ENCODE results near the gene LOC101059915.
"Not testable (repeated sequence)": the region's sequence is repeated elsewhere in the genome, so short reads cannot be mapped to it uniquely, and the experiment has no call there.

LOC101059915 gene

DNA sequence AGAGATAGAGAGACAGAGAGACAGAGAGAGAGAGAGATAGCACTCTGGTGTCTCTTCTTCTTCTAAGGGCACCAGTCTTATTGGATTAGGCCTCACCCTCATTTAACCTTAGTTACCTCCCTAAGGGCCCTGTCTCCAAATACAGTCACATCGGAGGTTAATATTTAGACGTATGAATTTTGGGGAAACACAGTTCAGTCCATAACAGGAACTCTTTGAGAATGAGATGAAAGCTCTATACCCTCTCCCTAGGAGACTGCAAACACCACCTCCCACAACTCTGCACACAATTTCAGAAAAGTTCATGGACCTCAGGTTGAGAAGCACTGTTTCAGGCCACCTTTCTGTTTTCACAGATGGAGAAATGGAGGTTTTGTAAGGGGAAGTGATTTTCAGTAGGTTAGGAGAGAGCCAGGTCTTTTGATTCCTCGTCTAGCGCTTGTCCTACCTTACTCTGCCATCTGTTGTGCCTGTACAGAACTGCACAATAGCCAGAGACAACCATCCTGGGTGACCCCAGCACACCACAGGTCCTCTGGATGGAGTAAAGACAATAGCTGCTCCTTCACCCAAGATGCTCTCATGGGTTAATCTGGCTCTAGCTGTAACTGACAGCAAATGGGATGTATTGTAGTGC is 16.9 kb upstream of the LOC101059915 start:
- no peaks in the 10 kb centered on the region for H3K27me3 ChIP-seq (ENCODE audit: low read depth, low read length)
- H3K4me3 ChIP-seq (ENCODE audit: low read depth in 1 of 2, low read length in 2 of 2), result no peak overlapping the region
- no peaks in the 10 kb centered on the region for H3K9me3 ChIP-seq (ENCODE audit: control insufficient read depth in 1 of 2, low read length in 2 of 2)
- no peak overlapping the region for H3K27ac ChIP-seq (ENCODE audit: low read length)
- no peaks in the 10 kb centered on the region for H3K36me3 ChIP-seq (ENCODE audit: control insufficient read depth in 1 of 2, insufficient read depth in 2 of 2, low read length in 2 of 2)
- no peaks in the 10 kb centered on the region for H3K4me1 ChIP-seq (ENCODE audit: control insufficient read depth in 1 of 2, insufficient read depth in 2 of 2, low read length in 2 of 2)

DNA sequence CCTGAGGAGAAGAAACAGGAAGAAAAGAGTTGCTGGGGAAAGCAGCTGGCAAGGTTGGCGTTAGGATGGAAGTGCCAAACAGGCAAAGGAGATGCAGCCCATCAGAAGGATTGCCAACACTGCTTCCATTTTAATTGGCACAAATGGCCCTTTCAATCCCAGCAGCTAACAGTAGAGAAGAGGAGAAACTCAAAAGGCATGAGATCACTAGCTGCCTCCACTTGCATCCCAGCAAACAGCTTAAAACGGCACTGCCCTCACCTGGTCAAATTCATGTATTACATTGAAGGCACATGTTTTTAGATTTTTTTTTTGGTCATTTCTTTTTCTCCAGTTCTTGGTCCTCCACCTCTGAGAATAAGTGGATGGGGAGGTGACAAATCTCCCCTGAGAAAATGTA is 14.9 kb upstream of the LOC101059915 start:
- H3K4me1 ChIP-seq (ENCODE audit: control insufficient read depth in 1 of 2, insufficient read depth in 2 of 2, low read length in 2 of 2), result no peaks in the 10 kb centered on the region
- H3K36me3 ChIP-seq (ENCODE audit: control insufficient read depth in 1 of 2, insufficient read depth in 2 of 2, low read length in 2 of 2), result no peaks in the 10 kb centered on the region
- no peak overlapping the region for H3K27ac ChIP-seq (ENCODE audit: low read length)
- no peaks in the 10 kb centered on the region for H3K9me3 ChIP-seq (ENCODE audit: control insufficient read depth in 1 of 2, low read length in 2 of 2)
- no peak overlapping the region for H3K4me3 ChIP-seq (ENCODE audit: low read depth in 1 of 2, low read length in 2 of 2)
- no peaks in the 10 kb centered on the region for H3K27me3 ChIP-seq (ENCODE audit: low read depth, low read length)

GRCh38 chrX:71653344-71653743 is 14.0 kb upstream of the LOC101059915 start:
- Histone ChIP-seq H3K36me3 (ENCODE audit: control insufficient read depth in 1 of 2, insufficient read depth in 2 of 2, low read length in 2 of 2) (no peaks in the 10 kb centered on the region), H3K27me3 (ENCODE audit: low read depth, low read length) (no peaks in the 10 kb centered on the region), H3K4me3 (ENCODE audit: low read depth in 1 of 2, low read length in 2 of 2) (no peak overlapping the region), H3K4me1 (ENCODE audit: control insufficient read depth in 1 of 2, insufficient read depth in 2 of 2, low read length in 2 of 2) (no peaks in the 10 kb centered on the region), H3K9me3 (ENCODE audit: control insufficient read depth in 1 of 2, low read length in 2 of 2) (no peaks in the 10 kb centered on the region), H3K27ac (ENCODE audit: low read length) (no peak overlapping the region)

- H3K9me3 ChIP-seq (ENCODE audit: control insufficient read depth in 1 of 2, low read length in 2 of 2), result no peaks in the 10 kb centered on the region
- H3K36me3 ChIP-seq (ENCODE audit: control insufficient read depth in 1 of 2, insufficient read depth in 2 of 2, low read length in 2 of 2), result no peaks in the 10 kb centered on the region
- no peaks in the 10 kb centered on the region for H3K4me1 ChIP-seq (ENCODE audit: control insufficient read depth in 1 of 2, insufficient read depth in 2 of 2, low read length in 2 of 2)
Measured at GRCh38 chrX:71657267-71657666, 10.1 kb upstream of the LOC101059915 start.

GRCh38 chrX:71659342-71659741 is 8.0 kb upstream of the LOC101059915 start:
- H3K27me3 ChIP-seq (ENCODE audit: low read depth, low read length), result no peaks in the 10 kb centered on the region
- H3K27ac ChIP-seq (ENCODE audit: low read length), result no peak overlapping the region
- H3K36me3 ChIP-seq (ENCODE audit: control insufficient read depth in 1 of 2, insufficient read depth in 2 of 2, low read length in 2 of 2), result no peaks in the 10 kb centered on the region
- H3K4me3 ChIP-seq (ENCODE audit: low read depth in 1 of 2, low read length in 2 of 2), result no peak overlapping the region
- H3K4me1 ChIP-seq (ENCODE audit: control insufficient read depth in 1 of 2, insufficient read depth in 2 of 2, low read length in 2 of 2), result no peaks in the 10 kb centered on the region
- H3K9me3 ChIP-seq (ENCODE audit: control insufficient read depth in 1 of 2, low read length in 2 of 2), result no peaks in the 10 kb centered on the region

More at GRCh38 chrX:71657267-71657666, 10.1 kb upstream of the LOC101059915 start:
- Histone ChIP-seq H3K27ac (ENCODE audit: low read length) (no peak overlapping the region), H3K27me3 (ENCODE audit: low read depth, low read length) (no peaks in the 10 kb centered on the region), H3K4me3 (ENCODE audit: low read depth in 1 of 2, low read length in 2 of 2) (no peak overlapping the region)

DNA sequence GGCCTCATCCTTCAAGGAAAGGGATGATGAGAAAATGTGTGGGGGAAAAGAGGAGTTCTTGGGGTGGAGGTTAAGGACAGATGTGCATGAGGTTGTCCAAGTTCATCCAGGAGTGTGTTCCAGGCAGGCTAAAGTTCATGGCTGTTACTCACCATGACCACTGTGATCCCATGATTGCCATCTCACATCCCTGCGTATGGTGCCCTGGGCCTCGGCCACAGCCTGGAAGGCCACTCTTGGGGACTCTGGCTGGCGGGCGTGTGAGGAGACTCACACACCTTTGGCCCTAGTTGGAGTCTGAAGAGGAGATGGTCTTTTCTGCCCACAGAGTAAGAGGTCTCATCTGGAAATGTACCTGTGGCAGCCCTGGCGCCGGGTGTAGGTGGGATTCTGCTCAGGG is 7.4 kb upstream of the LOC101059915 start:
- Histone ChIP-seq H3K9me3 (ENCODE audit: control insufficient read depth in 1 of 2, low read length in 2 of 2) (no peaks in the 10 kb centered on the region), H3K27ac (ENCODE audit: low read length) (no peak overlapping the region), H3K4me3 (ENCODE audit: low read depth in 1 of 2, low read length in 2 of 2) (no peak overlapping the region), H3K27me3 (ENCODE audit: low read depth, low read length) (no peaks in the 10 kb centered on the region), H3K36me3 (ENCODE audit: control insufficient read depth in 1 of 2, insufficient read depth in 2 of 2, low read length in 2 of 2) (no peaks in the 10 kb centered on the region), H3K4me1 (ENCODE audit: control insufficient read depth in 1 of 2, insufficient read depth in 2 of 2, low read length in 2 of 2) (no peaks in the 10 kb centered on the region)

GRCh38 chrX:71660562-71661416 is 6.6 kb upstream of the LOC101059915 start:
- Histone ChIP-seq H3K4me3 (ENCODE audit: low read depth in 1 of 2, low read length in 2 of 2) (no peak overlapping the region), H3K36me3 (ENCODE audit: control insufficient read depth in 1 of 2, insufficient read depth in 2 of 2, low read length in 2 of 2) (no peaks in the 10 kb centered on the region), H3K4me1 (ENCODE audit: control insufficient read depth in 1 of 2, insufficient read depth in 2 of 2, low read length in 2 of 2) (no peaks in the 10 kb centered on the region), H3K27ac (ENCODE audit: low read length) (no peak overlapping the region), H3K9me3 (ENCODE audit: control insufficient read depth in 1 of 2, low read length in 2 of 2) (no peaks in the 10 kb centered on the region), H3K27me3 (ENCODE audit: low read depth, low read length) (no peaks in the 10 kb centered on the region)

DNA sequence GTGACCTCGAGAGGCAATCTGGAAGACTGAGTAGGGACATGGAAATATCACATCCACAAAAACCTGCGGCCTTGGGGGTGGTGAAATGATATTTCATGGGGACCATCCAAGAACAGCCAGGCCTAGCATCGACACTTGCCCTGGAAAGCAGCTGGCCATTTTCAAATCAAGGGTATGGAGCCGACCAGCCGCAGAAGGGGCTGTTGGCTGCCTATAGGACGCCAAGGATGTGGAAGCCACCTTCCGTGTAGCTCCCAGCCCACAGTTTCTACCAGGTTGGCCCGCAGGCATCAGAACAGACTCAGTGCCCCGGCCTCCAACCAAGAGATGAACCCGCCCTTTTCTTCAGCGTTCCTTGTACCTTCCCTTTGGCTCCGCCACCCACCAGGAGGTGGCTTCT is 5.4 kb upstream of the LOC101059915 start:
- no peaks in the 10 kb centered on the region for H3K27me3 ChIP-seq (ENCODE audit: low read depth, low read length)
- H3K27ac ChIP-seq (ENCODE audit: low read length), result no peak overlapping the region
- H3K4me3 ChIP-seq (ENCODE audit: low read depth in 1 of 2, low read length in 2 of 2), result no peak overlapping the region
- no peaks in the 10 kb centered on the region for H3K9me3 ChIP-seq (ENCODE audit: control insufficient read depth in 1 of 2, low read length in 2 of 2)
- H3K36me3 ChIP-seq (ENCODE audit: control insufficient read depth in 1 of 2, insufficient read depth in 2 of 2, low read length in 2 of 2), result no peaks in the 10 kb centered on the region
- H3K4me1 ChIP-seq (ENCODE audit: control insufficient read depth in 1 of 2, insufficient read depth in 2 of 2, low read length in 2 of 2), result no peaks in the 10 kb centered on the region

DNA sequence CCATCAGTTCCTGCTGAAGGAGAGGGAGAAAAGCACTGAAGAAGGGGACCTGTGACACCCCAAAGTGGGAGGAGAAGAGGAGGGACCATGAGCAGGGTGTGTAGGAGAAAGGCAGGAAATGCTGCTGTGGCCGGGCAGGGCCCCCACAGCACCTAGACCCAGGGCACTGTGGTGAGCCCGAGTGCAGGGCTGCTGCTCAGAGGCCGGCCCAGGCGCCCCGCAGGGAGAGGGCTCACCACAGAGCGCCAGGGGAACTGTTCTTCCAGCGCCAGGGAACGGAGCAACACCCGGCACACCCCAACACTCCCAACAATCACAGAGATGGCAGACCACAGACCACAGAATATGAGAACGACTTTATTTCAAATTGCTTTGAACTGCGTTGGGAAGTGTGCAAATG is 4.7 kb upstream of the LOC101059915 start:
- H3K9me3 ChIP-seq (ENCODE audit: control insufficient read depth in 1 of 2, low read length in 2 of 2); H3K27ac ChIP-seq (ENCODE audit: low read length); H3K4me1 ChIP-seq (ENCODE audit: control insufficient read depth in 1 of 2, insufficient read depth in 2 of 2, low read length in 2 of 2); H3K4me3 ChIP-seq (ENCODE audit: low read depth in 1 of 2, low read length in 2 of 2); H3K36me3 ChIP-seq (ENCODE audit: control insufficient read depth in 1 of 2, insufficient read depth in 2 of 2, low read length in 2 of 2); H3K27me3 ChIP-seq (ENCODE audit: low read depth, low read length): not testable (repeated sequence)

DNA sequence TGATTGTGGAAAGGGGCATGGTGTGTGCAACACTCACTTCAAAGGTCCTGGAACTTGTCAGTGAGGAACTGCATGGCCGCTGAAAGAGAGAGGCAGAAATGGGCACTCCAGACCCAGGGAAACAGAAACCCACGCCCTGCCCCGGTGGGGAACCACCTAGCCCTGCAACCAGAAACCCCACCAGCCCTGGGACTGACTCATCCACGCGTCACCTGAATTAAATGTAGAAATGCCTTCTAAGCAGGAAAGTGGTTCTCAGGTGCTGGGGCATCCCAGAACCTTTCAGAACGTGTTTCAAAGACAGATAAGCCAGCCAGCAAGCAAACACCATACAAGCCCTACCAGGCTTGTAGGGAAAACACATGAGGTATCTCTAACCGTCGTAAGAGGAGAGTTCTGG is 4.1 kb upstream of the LOC101059915 start:
- H3K4me3 ChIP-seq (ENCODE audit: low read depth in 1 of 2, low read length in 2 of 2); H3K4me1 ChIP-seq (ENCODE audit: control insufficient read depth in 1 of 2, insufficient read depth in 2 of 2, low read length in 2 of 2); H3K27me3 ChIP-seq (ENCODE audit: low read depth, low read length); H3K27ac ChIP-seq (ENCODE audit: low read length); H3K9me3 ChIP-seq (ENCODE audit: control insufficient read depth in 1 of 2, low read length in 2 of 2); H3K36me3 ChIP-seq (ENCODE audit: control insufficient read depth in 1 of 2, insufficient read depth in 2 of 2, low read length in 2 of 2): not testable (repeated sequence)

- not testable (repeated sequence) for H3K36me3 ChIP-seq (ENCODE audit: control insufficient read depth in 1 of 2, insufficient read depth in 2 of 2, low read length in 2 of 2); H3K4me1 ChIP-seq (ENCODE audit: control insufficient read depth in 1 of 2, insufficient read depth in 2 of 2, low read length in 2 of 2); H3K9me3 ChIP-seq (ENCODE audit: control insufficient read depth in 1 of 2, low read length in 2 of 2); H3K4me3 ChIP-seq (ENCODE audit: low read depth in 1 of 2, low read length in 2 of 2); H3K27ac ChIP-seq (ENCODE audit: low read length); H3K27me3 ChIP-seq (ENCODE audit: low read depth, low read length)
Measured at GRCh38 chrX:71664202-71664601, 3.1 kb upstream of the LOC101059915 start.
